Left hindlimb (tissue), 1 donor: ENCODE measurements around the gene C11orf24.
"Not testable (repeated sequence)": the region's sequence is repeated elsewhere in the genome, so short reads cannot be mapped to it uniquely, and the experiment has no call there.

ENCODE experiments used
- DNase-seq: peaks from one replicate; pipeline ENCODE4 v3.0.0-alpha.2; 2018

The C11orf24 gene

GRCh38 chr11:68271781-68272608 is at the start of gene C11orf24:
Gene C11orf24 (minus strand): TSS chr11:68271973. CDS start chr11:68263767, 8,206 bp downstream.
- peak; percentile 97 for DNase-seq

DNA sequence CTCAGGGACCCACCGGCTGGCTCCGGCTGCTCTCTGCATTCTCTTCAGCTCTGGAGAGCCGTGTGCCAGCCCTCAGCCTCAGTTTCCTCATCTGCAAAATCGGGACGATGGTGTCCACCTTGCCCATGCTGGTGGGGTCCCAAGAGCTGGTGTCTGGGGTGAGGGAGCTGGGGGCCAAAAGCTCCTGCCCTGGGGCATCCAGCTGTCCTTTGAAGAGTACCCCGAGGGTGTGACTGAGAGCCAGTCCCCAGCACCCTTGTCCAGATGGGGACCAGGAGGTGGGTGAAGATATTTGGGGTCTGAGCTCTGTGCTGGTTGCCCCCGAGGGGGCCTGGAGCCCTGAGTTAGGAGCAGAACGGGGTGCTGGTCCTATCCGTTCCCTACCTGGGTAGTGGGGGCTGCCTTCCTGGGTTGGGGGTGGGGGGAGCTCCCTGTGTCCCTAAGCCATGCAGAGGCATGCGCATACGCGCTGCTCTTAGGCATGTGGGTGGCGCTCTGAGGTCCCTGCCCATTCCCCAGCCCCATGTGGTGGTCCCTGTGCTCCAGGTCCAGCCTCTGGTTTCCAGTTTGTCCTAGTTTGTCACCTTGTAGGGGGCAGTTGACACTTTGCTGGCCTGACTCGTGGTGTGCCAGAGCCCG is 45.5 kb upstream of the C11orf24 start:
- DNase-seq = no peak

GRCh38 chr11:68315171-68315920 is 43.6 kb upstream of the C11orf24 start:
- DNase-seq = no peak

- no peak for DNase-seq
Observed at GRCh38 chr11:68314203-68315170, 42.7 kb upstream of the C11orf24 start.

GRCh38 chr11:68313574-68314202 is 41.9 kb upstream of the C11orf24 start:
- no peak for DNase-seq

- no peak for DNase-seq
Observed at GRCh38 chr11:68312780-68313573, 41.2 kb upstream of the C11orf24 start.

GRCh38 chr11:68312117-68312779 is 40.5 kb upstream of the C11orf24 start, which contains the start of gene LRP5:
Gene LRP5 (plus strand): TSS chr11:68312591. CDS start chr11:68312715, 124 bp downstream.
- no peak for DNase-seq

GRCh38 chr11:68311160-68312116 is 39.7 kb upstream of the C11orf24 start:
- DNase-seq = no peak

DNA sequence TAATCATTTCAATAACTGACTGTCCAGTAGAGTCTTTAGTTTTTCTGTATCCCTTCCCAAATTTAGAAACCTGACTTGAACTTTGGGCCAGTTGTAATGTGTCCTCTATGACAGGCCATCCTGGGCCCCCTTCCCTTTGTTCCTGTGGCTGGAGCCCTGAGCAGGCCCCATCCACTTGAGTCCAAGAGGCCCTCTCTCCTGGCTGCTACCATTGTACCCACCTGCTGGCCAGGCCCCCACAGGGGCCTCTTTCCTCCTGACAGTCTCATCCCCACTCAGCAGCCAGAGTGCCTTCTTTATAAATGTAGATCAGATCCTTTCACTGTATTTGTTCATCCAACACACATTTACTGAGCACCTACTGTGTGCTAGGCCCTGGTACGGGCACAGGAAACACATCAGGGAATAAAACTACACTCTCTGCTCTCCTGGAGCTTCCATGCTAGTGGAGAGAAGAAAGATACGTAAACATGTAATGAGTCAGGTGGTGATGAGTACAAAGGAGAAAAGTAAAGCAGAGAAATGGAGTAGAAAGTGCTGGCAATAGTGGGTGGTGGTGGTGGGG is 37.9 kb upstream of the C11orf24 start:
- DNase-seq = no peak

GRCh38 chr11:68308068-68308467 is 36.3 kb upstream of the C11orf24 start:
- no peak for DNase-seq

DNA sequence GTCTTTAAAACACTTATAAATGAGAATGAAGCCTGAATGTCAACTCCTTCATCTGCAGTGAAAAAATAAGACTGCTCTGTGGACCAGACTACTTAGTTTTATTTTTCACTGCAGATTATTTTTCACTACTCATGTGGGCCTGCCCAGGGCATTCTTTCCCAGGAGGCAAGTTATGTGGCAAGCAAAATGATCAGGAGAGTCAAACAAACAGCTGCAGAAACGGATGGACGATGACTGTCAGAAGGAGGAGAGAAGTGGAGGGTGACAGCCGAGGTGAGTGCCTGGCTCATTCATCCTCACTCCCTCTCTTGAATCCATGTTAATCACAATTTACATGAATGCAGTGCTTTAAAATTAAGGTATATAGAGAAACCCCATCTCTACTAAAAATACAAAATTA is 34.9 kb upstream of the C11orf24 start:
- DNase-seq = no peak

GRCh38 chr11:68303982-68304780 is 32.4 kb upstream of the C11orf24 start:
- no peak for DNase-seq

DNA sequence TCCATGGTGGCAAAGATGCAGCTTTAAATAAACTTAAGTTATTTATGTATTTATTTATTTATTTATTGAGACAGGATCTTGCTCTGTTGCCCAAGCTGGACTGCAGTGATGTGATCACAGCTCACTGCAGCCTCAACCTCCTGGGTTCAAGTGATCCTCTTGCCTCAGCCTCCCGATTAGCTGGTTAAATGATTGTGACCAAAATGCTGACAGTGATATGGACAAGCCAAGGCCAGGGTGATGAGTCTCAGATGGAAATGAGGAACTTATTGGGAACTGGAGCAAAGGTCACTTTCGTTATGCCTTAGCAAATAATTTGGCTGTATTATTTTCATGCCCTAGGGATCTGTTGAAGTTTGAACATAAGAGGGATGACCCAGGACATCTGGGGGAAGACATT is 31.3 kb upstream of the C11orf24 start:
- no peak for DNase-seq

- no peak for DNase-seq
Observed at GRCh38 chr11:68302670-68303069, 30.9 kb upstream of the C11orf24 start.

GRCh38 chr11:68302256-68302655 is 30.5 kb upstream of the C11orf24 start:
- DNase-seq = no peak

DNA sequence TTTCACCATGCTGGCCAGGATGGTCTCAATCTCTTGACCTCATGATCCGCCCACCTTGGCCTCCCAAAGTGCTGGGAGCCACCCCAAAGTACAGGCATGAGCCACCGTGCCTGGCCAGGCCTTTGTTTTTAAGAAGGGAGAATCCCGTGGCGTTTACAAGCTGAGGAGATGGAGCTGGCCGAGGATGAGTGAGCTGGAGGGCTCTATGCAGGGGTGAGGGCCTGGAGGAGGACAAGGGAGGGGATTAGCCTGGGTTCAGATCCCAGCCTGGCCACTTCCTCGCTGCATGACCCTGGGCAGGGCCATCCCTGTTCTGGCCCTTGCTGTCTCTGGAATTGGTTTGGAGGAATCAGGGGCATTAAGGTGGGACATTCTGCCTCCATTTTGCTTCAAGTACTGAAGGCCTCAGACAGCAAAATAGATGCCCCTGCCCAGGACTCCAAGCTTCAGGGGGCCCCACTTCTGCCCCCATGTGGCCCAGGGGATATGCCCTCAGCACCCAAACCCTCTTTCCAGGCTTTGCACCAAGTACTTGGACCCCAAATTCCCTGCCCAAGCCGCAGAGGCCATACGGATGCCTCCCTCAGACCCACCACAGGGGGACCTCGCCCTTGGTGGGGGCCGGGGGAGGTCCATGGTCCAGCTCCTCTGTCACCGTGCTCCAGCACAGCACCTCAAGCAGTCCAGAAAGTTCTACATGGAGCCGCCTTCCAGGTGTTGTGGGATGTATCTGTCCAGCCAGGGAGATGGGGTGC is 28.5 kb upstream of the C11orf24 start:
- no peak for DNase-seq

DNA sequence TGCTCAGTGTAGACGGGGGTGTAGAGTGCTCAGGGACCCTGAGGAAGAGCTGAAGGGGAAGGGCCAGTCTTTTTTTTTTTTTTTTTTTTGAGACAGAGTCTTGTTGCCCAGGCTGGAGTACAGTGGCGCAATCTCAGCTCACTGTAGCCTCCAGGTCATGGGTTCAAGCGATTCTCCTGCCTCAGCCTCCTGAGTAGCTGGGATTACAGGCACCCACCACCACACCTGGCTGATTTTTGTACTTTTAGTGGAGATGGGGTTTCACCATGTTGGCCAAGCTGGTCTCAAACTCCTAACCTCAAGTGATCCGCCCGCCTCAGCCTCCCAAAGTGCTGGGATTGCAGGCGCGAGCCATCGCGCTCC is 27.7 kb upstream of the C11orf24 start:
- DNase-seq = not testable (repeated sequence)
